Measurements from ENCODE around the gene FGR. TPM values are rescaled to one million over a fixed set of nuclear protein-coding genes. Genes with fewer than 3 reads are reported as not detected.

Gene FGR
- polyA plus RNA-seq, 1 experiment: not detected

- ChIA-PET CTCF (interaction anchor here (0.6 to 12.5 kb wide), 20 partner anchors 12 to 305 kb away, joined by 3 to 238 read pairs (median 4); no protein-coding TSS in a partner anchor), POLR2A (no interaction called here)
- DNase-seq (ENCODE audit: low read depth): no peak
- Histone ChIP-seq H3K36me3 (ENCODE audit: control insufficient read depth, insufficient read depth, low read length) (no peaks in the 10 kb centered on the region), H3K27me3 (ENCODE audit: control insufficient read depth, insufficient read depth, low read length) (no peaks in the 10 kb centered on the region), H3K4me3 (ENCODE audit: low read depth, low read length) (peak overlapping the region; percentile 82)
- TF ChIP-seq, protein P1, sequence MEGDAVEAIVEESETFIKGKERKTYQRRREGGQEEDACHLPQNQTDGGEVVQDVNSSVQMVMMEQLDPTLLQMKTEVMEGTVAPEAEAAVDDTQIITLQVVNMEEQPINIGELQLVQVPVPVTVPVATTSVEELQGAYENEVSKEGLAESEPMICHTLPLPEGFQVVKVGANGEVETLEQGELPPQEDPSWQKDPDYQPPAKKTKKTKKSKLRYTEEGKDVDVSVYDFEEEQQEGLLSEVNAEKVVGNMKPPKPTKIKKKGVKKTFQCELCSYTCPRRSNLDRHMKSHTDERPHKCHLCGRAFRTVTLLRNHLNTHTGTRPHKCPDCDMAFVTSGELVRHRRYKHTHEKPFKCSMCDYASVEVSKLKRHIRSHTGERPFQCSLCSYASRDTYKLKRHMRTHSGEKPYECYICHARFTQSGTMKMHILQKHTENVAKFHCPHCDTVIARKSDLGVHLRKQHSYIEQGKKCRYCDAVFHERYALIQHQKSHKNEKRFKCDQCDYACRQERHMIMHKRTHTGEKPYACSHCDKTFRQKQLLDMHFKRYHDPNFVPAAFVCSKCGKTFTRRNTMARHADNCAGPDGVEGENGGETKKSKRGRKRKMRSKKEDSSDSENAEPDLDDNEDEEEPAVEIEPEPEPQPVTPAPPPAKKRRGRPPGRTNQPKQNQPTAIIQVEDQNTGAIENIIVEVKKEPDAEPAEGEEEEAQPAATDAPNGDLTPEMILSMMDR (IDR thresholded peaks at IDR 0.05; ENCODE audit: insufficient read depth, low read depth, low read length): no peak
Observed at GRCh38 chr1:27601771-27602461, 33.1 kb downstream of the FGR start.

- H3K36me3 ChIP-seq (ENCODE audit: control insufficient read depth, insufficient read depth, low read length): no peaks in the 10 kb centered on the region
- H3K27me3 ChIP-seq (ENCODE audit: control insufficient read depth, insufficient read depth, low read length): no peaks in the 10 kb centered on the region
- TF ChIP-seq, protein P1 (IDR thresholded peaks at IDR 0.05; ENCODE audit: insufficient read depth, low read depth, low read length): no peak
- POLR2A ChIA-PET: no interaction called here
- H3K4me3 ChIP-seq (ENCODE audit: low read depth, low read length): peak overlapping the region; percentile 82
- DNase-seq (ENCODE audit: low read depth): no peak
- CTCF ChIA-PET: interaction anchor here (0.7 to 12.5 kb wide), 15 partner anchors 11 to 305 kb away, joined by 3 to 238 read pairs (median 4); no protein-coding TSS in a partner anchor
Observed at GRCh38 chr1:27601321-27601770, 33.6 kb downstream of the FGR start.

GRCh38 chr1:27600498-27601175 is 34.3 kb downstream of the FGR start:
- Histone ChIP-seq H3K27me3 (ENCODE audit: control insufficient read depth, insufficient read depth, low read length) (no peaks in the 10 kb centered on the region), H3K4me3 (ENCODE audit: low read depth, low read length) (no peak overlapping the region), H3K36me3 (ENCODE audit: control insufficient read depth, insufficient read depth, low read length) (peaks cover 4% of the 10 kb centered on the region)
- TF ChIP-seq, protein P1 (IDR thresholded peaks at IDR 0.05; ENCODE audit: insufficient read depth, low read depth, low read length): no peak
- no peak for DNase-seq (ENCODE audit: low read depth)
- ChIA-PET CTCF (interaction anchor here (0.7 to 12.5 kb wide), 8 partner anchors 10 to 304 kb away, joined by 3 to 238 read pairs (median 6); no protein-coding TSS in a partner anchor), POLR2A (interaction anchor here (0.6 to 0.7 kb wide), 2 partner anchors 166 to 264 kb away, joined by 8 to 12 read pairs; no protein-coding TSS in a partner anchor)

- Histone ChIP-seq H3K36me3 (ENCODE audit: control insufficient read depth, insufficient read depth, low read length) (peaks cover 5% of the 10 kb centered on the region), H3K4me3 (ENCODE audit: low read depth, low read length) (no peak overlapping the region), H3K27me3 (ENCODE audit: control insufficient read depth, insufficient read depth, low read length) (no peaks in the 10 kb centered on the region)
- POLR2A ChIA-PET: interaction anchor here (0.6 kb wide), 1 partner anchor 167 kb away, joined by 12 read pairs; no protein-coding TSS in a partner anchor
- DNase-seq (ENCODE audit: low read depth): no peak
- TF ChIP-seq, protein P1 (IDR thresholded peaks at IDR 0.05; ENCODE audit: insufficient read depth, low read depth, low read length): no peak
- CTCF ChIA-PET: interaction anchor here (0.7 to 12.5 kb wide), 8 partner anchors 30 to 303 kb away, joined by 3 to 238 read pairs (median 6); no protein-coding TSS in a partner anchor
Observed at GRCh38 chr1:27599605-27600497, 35.1 kb downstream of the FGR start.

All from BJ (cell line).